ENCODE measurements around the gene SOX10.
A peak's percentile ranks its signal among the peaks of the same experiment; 100 is the strongest.

SOX10 gene

DNA sequence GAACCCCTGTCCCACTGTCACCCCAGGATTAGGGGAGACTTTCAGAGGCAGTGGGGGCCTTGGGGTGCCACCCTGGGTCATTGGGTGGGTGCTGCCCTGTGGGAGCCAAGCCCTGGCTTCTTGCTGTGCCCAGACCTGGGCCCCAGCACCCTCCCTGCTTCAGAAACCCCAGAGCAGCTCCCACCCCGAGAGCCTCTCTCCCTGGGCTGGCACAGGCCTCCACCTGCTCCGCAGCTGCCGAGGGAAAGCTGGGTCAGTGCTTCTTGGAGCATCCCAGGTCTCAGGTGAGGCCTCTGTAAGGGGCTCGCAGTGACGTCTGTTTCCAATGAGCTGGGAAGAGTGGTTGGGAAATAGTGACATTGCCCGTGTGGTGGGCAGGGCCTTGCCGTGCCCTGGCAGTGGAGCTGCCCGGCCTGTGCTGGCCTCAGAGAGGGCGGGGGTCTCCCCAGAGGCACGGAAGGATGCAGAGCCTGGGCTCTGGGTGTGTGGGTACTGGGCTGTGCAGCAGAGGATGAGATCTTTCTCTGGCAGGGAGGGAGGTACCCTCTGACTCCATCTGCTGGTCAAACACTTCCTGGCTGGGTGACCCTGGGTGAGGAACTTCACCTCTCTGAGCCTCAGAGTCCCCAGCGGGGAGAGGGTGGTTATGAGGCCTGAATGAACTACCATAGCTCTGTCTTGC, 53.9 kb downstream of the SOX10 start:
- DNase-seq (ENCODE audit: low spot score), result peak; percentile 77

DNA sequence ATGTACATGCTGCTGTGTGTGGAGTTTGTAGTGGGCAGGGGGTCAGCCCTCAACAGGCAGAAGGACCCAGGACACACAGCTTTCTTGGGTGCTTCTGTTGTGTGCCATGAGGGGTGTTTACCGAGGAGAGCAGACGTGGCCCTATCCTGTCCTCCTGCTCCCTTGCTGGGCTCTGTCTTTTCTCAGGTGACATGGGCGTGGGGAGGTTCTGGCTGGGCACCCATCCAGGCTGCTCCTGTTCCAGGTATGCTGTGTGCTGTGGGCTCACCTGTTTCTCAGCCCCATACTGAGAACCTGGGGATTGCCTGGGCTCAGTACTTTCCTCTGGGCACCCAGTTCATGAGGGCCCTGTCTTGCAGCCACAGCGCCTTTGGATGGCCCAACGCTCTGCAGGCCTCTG, 55.0 kb downstream of the SOX10 start:
- no peak for DNase-seq (ENCODE audit: low spot score)

DNA sequence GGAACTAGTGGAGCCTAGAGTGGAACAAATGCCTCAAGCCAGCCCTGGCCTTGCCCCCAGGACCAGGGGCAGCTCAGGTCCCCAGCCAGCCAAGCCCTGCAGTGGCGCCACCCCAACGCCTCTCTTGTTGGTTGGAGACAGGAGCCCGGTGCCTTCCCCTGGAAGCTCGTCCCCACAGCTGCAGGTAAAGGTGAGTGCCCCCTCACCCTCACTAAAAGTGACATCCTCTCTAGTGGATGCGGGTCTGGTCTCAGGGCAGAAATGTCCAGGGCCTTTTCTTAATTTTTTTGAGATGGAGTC, 56.8 kb downstream of the SOX10 start:
- DNase-seq (ENCODE audit: low spot score), result no peak

DNA sequence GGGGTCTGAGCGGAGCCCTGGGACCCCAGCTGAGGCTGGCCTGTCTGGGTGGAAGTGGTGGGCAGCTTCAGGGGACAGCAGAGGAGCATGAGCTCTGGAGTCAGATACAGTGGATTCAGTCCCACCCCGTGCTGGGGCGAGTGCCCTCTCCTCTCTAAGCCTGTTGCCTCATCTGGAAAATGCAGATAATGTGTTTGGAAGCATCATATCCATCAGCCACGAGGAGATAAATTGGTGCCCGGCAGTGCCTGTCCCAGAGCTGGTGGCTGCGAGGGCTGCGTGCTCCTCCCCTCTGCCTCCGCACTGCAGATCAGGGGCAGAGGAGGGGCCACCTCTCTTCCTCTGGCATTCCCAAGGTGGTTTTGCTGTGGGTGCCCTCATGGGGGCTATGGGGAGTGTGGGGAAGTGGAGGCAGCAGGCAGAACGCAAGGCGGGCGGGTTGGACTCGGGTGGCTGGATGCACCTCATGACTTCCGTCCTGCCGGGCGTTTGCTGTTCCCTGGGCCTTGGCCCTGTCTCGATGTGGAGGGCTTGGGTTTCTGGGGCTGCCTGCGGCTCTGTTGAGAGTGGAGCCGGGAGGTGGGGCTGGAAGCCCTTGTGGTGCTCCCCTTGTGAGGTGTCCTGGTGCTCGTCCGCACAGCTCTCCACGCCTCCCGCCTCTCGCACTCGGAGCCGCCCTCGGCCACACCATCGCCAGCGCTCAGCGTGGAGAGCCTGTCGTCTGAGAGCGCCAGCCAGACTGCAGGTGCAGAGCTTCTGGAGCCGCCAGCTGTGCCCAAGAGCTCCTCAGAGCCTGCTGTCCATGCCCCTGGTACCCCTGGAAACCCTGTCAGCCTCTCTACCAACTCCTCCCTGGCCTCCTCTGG, 57.4 kb downstream of the SOX10 start:
- no peak for DNase-seq (ENCODE audit: low spot score)

DNA sequence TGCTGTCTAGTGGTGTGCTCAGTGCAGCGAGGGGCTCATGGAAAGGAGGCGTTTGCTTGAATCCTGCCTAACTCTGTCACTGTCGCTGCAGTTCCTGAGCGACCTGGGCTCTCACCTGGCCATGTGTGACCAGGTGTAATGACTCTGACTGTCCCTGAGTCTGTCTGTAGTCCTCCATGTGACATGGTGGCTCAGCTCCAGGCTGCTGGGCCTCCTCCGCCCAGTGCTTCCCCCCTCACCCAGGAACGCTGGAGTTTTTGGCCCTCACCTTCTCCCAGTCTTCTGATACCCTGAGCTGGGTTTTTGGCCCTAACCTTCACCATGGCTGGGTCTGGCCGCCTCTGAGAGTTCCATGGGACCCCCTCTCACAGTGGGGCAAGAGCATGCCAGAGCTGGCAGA, 58.0 kb downstream of the SOX10 start:
- no peak for DNase-seq (ENCODE audit: low spot score)

DNA sequence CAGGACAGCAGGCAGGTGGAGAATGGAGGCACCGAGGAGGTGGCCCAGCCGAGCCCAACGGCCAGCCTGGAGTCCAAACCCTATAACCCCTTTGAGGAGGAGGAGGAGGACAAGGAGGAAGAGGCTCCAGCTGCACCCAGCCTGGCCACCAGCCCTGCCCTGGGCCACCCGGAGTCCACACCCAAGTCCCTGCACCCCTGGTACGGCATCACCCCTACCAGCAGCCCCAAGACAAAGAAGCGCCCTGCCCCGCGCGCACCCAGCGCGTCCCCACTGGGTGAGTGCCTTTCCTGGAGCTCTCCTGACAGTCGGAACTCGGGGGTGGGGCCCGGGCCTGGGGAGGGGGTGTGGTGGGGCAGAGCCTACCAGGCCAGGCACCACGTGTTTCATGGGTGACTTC, 58.6 kb downstream of the SOX10 start:
- DNase-seq (ENCODE audit: low spot score), result no peak

- peak; percentile 63 for DNase-seq (ENCODE audit: low spot score)
These were observed 59.0 kb downstream of the SOX10 start for GRCh38 chr22:37925330-37925729.

- no peak for DNase-seq (ENCODE audit: low spot score)
These were observed 59.8 kb downstream of the SOX10 start for GRCh38 chr22:37924386-37925065.

GRCh38 chr22:37923927-37924326, 60.4 kb downstream of the SOX10 start:
- no peak for DNase-seq (ENCODE audit: low spot score)
